A549 (cell line): ENCODE measurements around the gene ERICH6B.

Experiments
- EHMT2 ChIP-seq: fragments of 200-600 bp; sonication (generic); IDR thresholded peaks from 2 replicates; pipeline ENCODE4 v1.6.1; 2016; ENCODE audit warnings: antibody characterized with exemption, low read depth, mild to moderate bottlenecking, moderate library complexity
- HDAC2 ChIP-seq: fragments of 200-600 bp; sonication (generic); IDR thresholded peaks from 2 replicates; pipeline ENCODE4 v1.6.1; 2016
- JUN ChIP-seq, 2 experiments: fragments of >200 bp; sonication (Bioruptor Twin); formaldehyde crosslinking; IDR thresholded peaks; 2 replicates in 1 of 2; 3 replicates in 1 of 2; pipeline ENCODE4 v1.6.1; 2016 to 2017
- MYC ChIP-seq: IDR thresholded peaks from 2 replicates; pipeline ENCODE4 v1.6.1; 2012; ENCODE audit warnings: mild to moderate bottlenecking, inconsistent platforms, low read length, improper control_type of control experiment, borderline replicate concordance
- TF ChIP-seq, protein P1 (sequence below): fragments of >200 bp; sonication (Bioruptor Twin); formaldehyde crosslinking; IDR thresholded peaks from 3 replicates; pipeline ENCODE4 v1.6.1; 2016
- TF ChIP-seq, protein P2 (sequence below): fragments of >200 bp; sonication (Bioruptor Twin); formaldehyde crosslinking; IDR thresholded peaks from 3 replicates; pipeline ENCODE4 v1.5.1; 2016

- TF ChIP-seq MYC: no peak
- TF ChIP-seq, protein P1, sequence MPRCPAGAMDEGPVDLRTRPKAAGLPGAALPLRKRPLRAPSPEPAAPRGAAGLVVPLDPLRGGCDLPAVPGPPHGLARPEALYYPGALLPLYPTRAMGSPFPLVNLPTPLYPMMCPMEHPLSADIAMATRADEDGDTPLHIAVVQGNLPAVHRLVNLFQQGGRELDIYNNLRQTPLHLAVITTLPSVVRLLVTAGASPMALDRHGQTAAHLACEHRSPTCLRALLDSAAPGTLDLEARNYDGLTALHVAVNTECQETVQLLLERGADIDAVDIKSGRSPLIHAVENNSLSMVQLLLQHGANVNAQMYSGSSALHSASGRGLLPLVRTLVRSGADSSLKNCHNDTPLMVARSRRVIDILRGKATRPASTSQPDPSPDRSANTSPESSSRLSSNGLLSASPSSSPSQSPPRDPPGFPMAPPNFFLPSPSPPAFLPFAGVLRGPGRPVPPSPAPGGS: no peak
- TF ChIP-seq, protein P2, sequence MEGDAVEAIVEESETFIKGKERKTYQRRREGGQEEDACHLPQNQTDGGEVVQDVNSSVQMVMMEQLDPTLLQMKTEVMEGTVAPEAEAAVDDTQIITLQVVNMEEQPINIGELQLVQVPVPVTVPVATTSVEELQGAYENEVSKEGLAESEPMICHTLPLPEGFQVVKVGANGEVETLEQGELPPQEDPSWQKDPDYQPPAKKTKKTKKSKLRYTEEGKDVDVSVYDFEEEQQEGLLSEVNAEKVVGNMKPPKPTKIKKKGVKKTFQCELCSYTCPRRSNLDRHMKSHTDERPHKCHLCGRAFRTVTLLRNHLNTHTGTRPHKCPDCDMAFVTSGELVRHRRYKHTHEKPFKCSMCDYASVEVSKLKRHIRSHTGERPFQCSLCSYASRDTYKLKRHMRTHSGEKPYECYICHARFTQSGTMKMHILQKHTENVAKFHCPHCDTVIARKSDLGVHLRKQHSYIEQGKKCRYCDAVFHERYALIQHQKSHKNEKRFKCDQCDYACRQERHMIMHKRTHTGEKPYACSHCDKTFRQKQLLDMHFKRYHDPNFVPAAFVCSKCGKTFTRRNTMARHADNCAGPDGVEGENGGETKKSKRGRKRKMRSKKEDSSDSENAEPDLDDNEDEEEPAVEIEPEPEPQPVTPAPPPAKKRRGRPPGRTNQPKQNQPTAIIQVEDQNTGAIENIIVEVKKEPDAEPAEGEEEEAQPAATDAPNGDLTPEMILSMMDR: no peak
- TF ChIP-seq JUN (IDR thresholded peaks at IDR 0.05): no peak
- no peak for TF ChIP-seq EHMT2
- TF ChIP-seq HDAC2: no peak
These were observed 40.3 kb downstream of the ERICH6B start for GRCh38 chr13:45575146-45575829.
